CD14-positive monocyte (primary cell): Measurements from ENCODE around the gene LRIG1. TPM values are rescaled to one million over a fixed set of nuclear protein-coding genes. Genes with fewer than 3 reads are reported as not detected.

Experiments
- DNase-seq, 3 donors: peaks; one replicate each; pipeline ENCODE4 v3.0.0-alpha.2; 2011 to 2022
- H2AFZ ChIP-seq: 2 replicates; pipeline ENCODE4 v1.6.0; 2012; ENCODE audit warnings: mild to moderate bottlenecking, low read depth, low read length, inconsistent platforms; ENCODE audit not compliant: insufficient read depth, poor library complexity, severe bottlenecking
- H3K27ac ChIP-seq, 2 donors: 1 replicate in 1 of 2; 2 replicates in 1 of 2; pipeline ENCODE4 v1.5.1; 2012 to 2013; ENCODE audit warnings: low read length in 2 of 2, control low read depth in 1 of 2, inconsistent platforms in 1 of 2, low read depth in 1 of 2, mild to moderate bottlenecking in 1 of 2
- H3K27me3 ChIP-seq, 2 donors: one replicate each; pipeline versions ENCODE4 v1.6.0 to v1.6.1; 2011 to 2013; ENCODE audit warnings: low read length in 2 of 2; ENCODE audit not compliant: control insufficient read depth in 2 of 2, insufficient read depth in 2 of 2
- H3K36me3 ChIP-seq, 2 donors: replicated peaks in 1 of 2; 1 replicate in 1 of 2; 2 replicates in 1 of 2; pipeline versions ENCODE4 v1.5.1 to v1.6.1; 2012 to 2013; ENCODE audit warnings: low read length in 2 of 2, control low read depth in 1 of 2, inconsistent platforms in 1 of 2, mild to moderate bottlenecking in 1 of 2; ENCODE audit not compliant: insufficient read depth in 2 of 2, control insufficient read depth in 1 of 2
- H3K4me1 ChIP-seq, 2 donors: 1 replicate in 1 of 2; 2 replicates in 1 of 2; pipeline versions ENCODE4 v1.5.1 to v1.6.1; 2012 to 2013; ENCODE audit warnings: low read length in 2 of 2, control low read depth in 1 of 2, inconsistent platforms in 1 of 2, mild to moderate bottlenecking in 1 of 2, moderate library complexity in 1 of 2; ENCODE audit not compliant: insufficient read depth in 2 of 2, control insufficient read depth in 1 of 2
- H3K4me2 ChIP-seq: replicated peaks from 2 replicates; pipeline ENCODE3; 2012; ENCODE audit warnings: low read length, moderate library complexity, mild to moderate bottlenecking; ENCODE audit not compliant: poor library complexity, severe bottlenecking; ENCODE audit errors: extremely low read depth
- H3K4me3 ChIP-seq, 3 experiments: fragments of 200-600 bp in 1 of 3; sonication (generic) in 1 of 3; replicated peaks in 1 of 3; 1 replicate in 2 of 3; 2 replicates in 1 of 3; pipeline ENCODE4 v1.5.1; 2011 to 2013; ENCODE audit warnings: low read length in 3 of 3, mild to moderate bottlenecking in 3 of 3, control low read depth in 2 of 3, low read depth in 2 of 3, inconsistent platforms in 1 of 3, moderate library complexity in 1 of 3
- H3K79me2 ChIP-seq: 2 replicates; pipeline ENCODE4 v1.6.0; 2012; ENCODE audit warnings: mild to moderate bottlenecking, control low read depth, inconsistent platforms, low read length, moderate library complexity; ENCODE audit not compliant: insufficient read depth
- H3K9ac ChIP-seq: 2 replicates; pipeline ENCODE4 v1.6.0; 2017; ENCODE audit warnings: low read length, mild to moderate bottlenecking; ENCODE audit not compliant: insufficient read depth, poor library complexity, severe bottlenecking
- H3K9me3 ChIP-seq, 2 donors: replicated peaks in 1 of 2; 1 replicate in 1 of 2; 2 replicates in 1 of 2; pipeline versions ENCODE4 v1.5.1 to v1.6.1; 2012 to 2013; ENCODE audit warnings: low read length in 2 of 2, control low read depth in 1 of 2; ENCODE audit not compliant: control insufficient read depth in 1 of 2, insufficient read depth in 1 of 2
- H4K20me1 ChIP-seq: 2 replicates; pipeline ENCODE4 v1.6.0; 2012; ENCODE audit warnings: mild to moderate bottlenecking, low read length, control low read depth, moderate library complexity; ENCODE audit not compliant: insufficient read depth
- H3K27ac Mint-ChIP-seq, 7 donors: one replicate each; pipeline ENCODE4 v1.8.0; 2020; ENCODE audit warnings: mild to moderate bottlenecking in 7 of 7, mixed read lengths in 7 of 7, moderate library complexity in 6 of 7, inconsistent platforms in 2 of 7
- H3K27me3 Mint-ChIP-seq, 3 donors: one replicate each; pipeline ENCODE4 v1.8.0; 2021 to 2022; ENCODE audit warnings: low read depth in 3 of 3, mild to moderate bottlenecking in 3 of 3, mixed read lengths in 3 of 3, moderate library complexity in 3 of 3, inconsistent platforms in 1 of 3
- H3K36me3 Mint-ChIP-seq, 2 donors: one replicate each; pipeline ENCODE4 v1.8.0; 2020; ENCODE audit warnings: mixed read lengths in 2 of 2, inconsistent platforms in 1 of 2, mild to moderate bottlenecking in 1 of 2
- H3K4me1 Mint-ChIP-seq: one replicate; pipeline ENCODE4 v1.8.0; 2020; ENCODE audit warnings: mild to moderate bottlenecking, mixed read lengths
- H3K4me3 Mint-ChIP-seq, 2 donors: one replicate each; pipeline ENCODE4 v1.8.0; 2020; ENCODE audit warnings: mild to moderate bottlenecking in 2 of 2, mixed read lengths in 2 of 2, moderate library complexity in 1 of 2
- H3K9me3 Mint-ChIP-seq, 7 donors: one replicate each; pipeline ENCODE4 v1.8.0; 2020 to 2022; ENCODE audit warnings: mixed read lengths in 7 of 7, mild to moderate bottlenecking in 6 of 7, moderate library complexity in 6 of 7, inconsistent platforms in 2 of 7
- CTCF ChIP-seq: fragments of 200-600 bp; IDR thresholded peaks from one replicate; pipeline ENCODE4 v1.8.0; 2022; ENCODE audit warnings: antibody characterized with exemption, mild to moderate bottlenecking
- WGBS: methylation state at CpG from one replicate; pipeline ENCODE4 v1.1.5; 2013; ENCODE audit warnings: missing lambda C conversion rate; ENCODE audit not compliant: insufficient coverage; 5-methylcytosine and 5-hydroxymethylcytosine counted together
- intact Hi-C, 2 donors: fragments of 100-400 bp; cut with micrococcal nuclease; formaldehyde crosslinking; loops; one replicate each; pipeline versions ENCODE4 v1.15.0 to v1.15.1; 2023
- polyA plus RNA-seq, 3 donors: library from polyadenylated mRNA; depleted of rRNA in 1 of 3; unstranded in 2 of 3; stranded (reverse) in 1 of 3; fragments of 300-500 nt in 2 of 3; fragments of >200 nt in 1 of 3; fragmentation: Illumina TruSeq in 2 of 3; gene quantifications; 1 replicate in 2 of 3; 2 replicates in 1 of 3; pipeline ENCODE4 v1.2.3, GENCODE V29; 2012 to 2021

Gene LRIG1
- polyA plus RNA-seq, 3 donors: 0.82 to 1.9 (median 1.0) TPM

- H3K79me2 ChIP-seq: no peaks in the 10 kb centered on the region
- intact Hi-C loops: no loop called here
These were observed 68.6 kb downstream of the LRIG1 start for GRCh38 chr3:66432041-66432766.

GRCh38 chr3:66431494-66431893 lies 69.3 kb downstream of the LRIG1 start:
- H2AFZ ChIP-seq: no peak overlapping the region
- no peaks in the 10 kb centered on the region for H3K4me1 ChIP-seq
- intact Hi-C loops: no loop called here
- no peak overlapping the region for H3K9ac ChIP-seq
- Mint-ChIP-seq H3K27me3 (no peaks in the 10 kb centered on the region), H3K4me1 (peaks cover 14% of the 10 kb centered on the region), H3K9me3 (no peaks in the 10 kb centered on the region), H3K4me3 (no peak overlapping the region), H3K27ac (no peak overlapping the region), H3K36me3 (no peaks in the 10 kb centered on the region)
- H4K20me1 ChIP-seq: no peaks in the 10 kb centered on the region
- no peak for DNase-seq
- no peaks in the 10 kb centered on the region for H3K36me3 ChIP-seq
- H3K4me3 ChIP-seq: no peak overlapping the region
- no peak for TF ChIP-seq CTCF
- H3K27ac ChIP-seq: no peak overlapping the region
- H3K27me3 ChIP-seq: no peaks in the 10 kb centered on the region
- 86% methylated on average over 1 of the region's 3 CpGs for WGBS
- no peaks in the 10 kb centered on the region for H3K79me2 ChIP-seq
- no peak overlapping the region for H3K4me2 ChIP-seq
- H3K9me3 ChIP-seq: no peaks in the 10 kb centered on the region

More at GRCh38 chr3:66432041-66432766, 68.6 kb downstream of the LRIG1 start:
- no peak for DNase-seq
- Mint-ChIP-seq H3K27me3 (no peaks in the 10 kb centered on the region), H3K9me3 (no peaks in the 10 kb centered on the region), H3K4me1 (peaks cover 11% of the 10 kb centered on the region), H3K27ac (no peak overlapping the region), H3K36me3 (no peaks in the 10 kb centered on the region), H3K4me3 (no peak overlapping the region)
- no peak for TF ChIP-seq CTCF
- no peaks in the 10 kb centered on the region for H4K20me1 ChIP-seq
- no peaks in the 10 kb centered on the region for H3K9me3 ChIP-seq
- H3K4me3 ChIP-seq: no peak overlapping the region
- no peak overlapping the region for H3K27ac ChIP-seq
- no peaks in the 10 kb centered on the region for H3K36me3 ChIP-seq
- no peaks in the 10 kb centered on the region for H3K4me1 ChIP-seq
- H3K4me2 ChIP-seq: no peak overlapping the region
- H2AFZ ChIP-seq: no peak overlapping the region
- no peak overlapping the region for H3K9ac ChIP-seq
- H3K27me3 ChIP-seq: no peaks in the 10 kb centered on the region
- whole genome bisulfite sequencing: 100% methylated on average over 2 of the region's 11 CpGs
